SJSA1 (cell line): Measurements from ENCODE around the gene AGFG2. TPM values are rescaled to one million over a fixed set of nuclear protein-coding genes. Genes with fewer than 3 reads are reported as not detected.
A peak's percentile ranks its signal among the peaks of the same experiment; 100 is the strongest.
"Not testable (repeated sequence)": the region's sequence is repeated elsewhere in the genome, so short reads cannot be mapped to it uniquely, and the experiment has no call there.

Experiments used
- DNase-seq, 2 experiments: peaks; one replicate each; pipeline ENCODE4 v3.0.0-alpha.2; 2015 to 2020; ENCODE audit warnings: low spot score in 2 of 2, low read depth in 1 of 2
- H3K27ac ChIP-seq: fragments of 250-450 bp; sonication (Bioruptor Pico); 2 replicates; pipeline ENCODE4 v1.5.1; 2020; ENCODE audit warnings: mild to moderate bottlenecking, moderate library complexity
- H3K27me3 ChIP-seq: fragments of 250-450 bp; sonication (Bioruptor Pico); replicated peaks from 2 replicates; pipeline ENCODE4 v1.5.1; 2020; ENCODE audit warnings: mild to moderate bottlenecking, moderate library complexity
- H3K36me3 ChIP-seq: fragments of 250-450 bp; sonication (Bioruptor Pico); 2 replicates; pipeline ENCODE4 v1.5.1; 2020; ENCODE audit warnings: mild to moderate bottlenecking
- H3K4me1 ChIP-seq: fragments of 250-450 bp; sonication (Bioruptor Pico); replicated peaks from 2 replicates; pipeline ENCODE4 v1.6.1; 2021; ENCODE audit warnings: mild to moderate bottlenecking
- H3K4me3 ChIP-seq: fragments of 250-450 bp; sonication (Bioruptor Pico); 2 replicates; pipeline ENCODE4 v1.5.1; 2020; ENCODE audit warnings: mild to moderate bottlenecking
- H3K9me3 ChIP-seq: fragments of 250-450 bp; sonication (Bioruptor Pico); replicated peaks from 2 replicates; pipeline ENCODE4 v1.5.1; 2020; ENCODE audit warnings: mild to moderate bottlenecking
- total RNA-seq: library from RNA; depleted of rRNA; stranded (reverse); fragments of >200 nt; shearing (Covaris generic); gene quantifications from 2 replicates; pipeline ENCODE4 v1.2.3, GENCODE V29; 2014

AGFG2 gene
- total RNA-seq, 1 experiment from 2014 or later = 24.2 TPM

DNA sequence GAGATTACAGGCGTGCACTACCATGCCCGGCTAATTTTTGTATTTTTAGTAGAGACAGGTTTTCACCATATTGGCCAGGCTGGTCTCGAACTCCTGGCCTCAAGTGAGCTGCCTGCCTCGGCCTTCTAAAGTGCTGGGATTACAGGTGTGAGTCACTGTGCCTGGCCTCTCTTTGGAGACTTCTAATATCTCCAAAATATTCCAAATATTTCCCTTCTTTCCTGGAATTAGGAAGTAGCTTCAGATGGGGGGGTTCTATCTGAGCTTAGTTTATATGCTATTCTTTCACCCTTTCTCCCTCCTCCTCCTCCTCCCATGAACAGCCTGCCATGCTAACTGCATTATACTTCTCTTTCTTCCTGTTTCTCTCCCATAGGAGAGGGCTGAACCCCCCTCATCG lies 9.4 kb downstream of the AGFG2 start:
- peaks cover 48% of the 10 kb centered on the region for H3K4me1 ChIP-seq

DNA sequence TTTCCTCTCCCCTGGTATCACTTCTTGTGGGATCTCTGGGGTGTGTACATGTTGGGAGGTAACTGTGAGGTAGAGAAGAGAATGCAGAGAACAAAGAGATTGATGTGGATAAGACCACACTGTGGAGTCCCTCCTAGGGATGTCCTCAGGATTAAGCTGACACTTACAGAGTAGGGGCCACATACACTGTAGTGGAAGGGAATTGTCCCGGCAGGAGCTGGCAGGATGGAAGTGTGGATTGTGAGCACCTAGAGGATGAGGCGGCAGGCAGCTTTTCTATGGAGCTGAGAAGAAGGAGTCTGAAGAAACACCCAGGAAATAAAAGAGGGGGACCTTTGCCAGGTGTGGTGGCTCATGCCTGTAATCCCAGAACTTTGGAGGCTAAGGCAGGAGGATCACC lies 13.5 kb downstream of the AGFG2 start:
- H3K36me3 ChIP-seq = peaks cover 64% of the 10 kb centered on the region
- peaks cover 12% of the 10 kb centered on the region for H3K4me1 ChIP-seq
- no peak for DNase-seq
- no peaks in the 10 kb centered on the region for H3K27me3 ChIP-seq
- H3K27ac ChIP-seq = no peak overlapping the region
- no peaks in the 10 kb centered on the region for H3K9me3 ChIP-seq
- H3K4me3 ChIP-seq = no peak overlapping the region

More for the DNA sequence above, 9.4 kb downstream of the AGFG2 start:
- H3K36me3 ChIP-seq = peaks cover 35% of the 10 kb centered on the region
- not testable (repeated sequence) for H3K9me3 ChIP-seq, H3K4me3 ChIP-seq, H3K27me3 ChIP-seq, DNase-seq
- H3K27ac ChIP-seq = peak overlapping the region; percentile 25

DNA sequence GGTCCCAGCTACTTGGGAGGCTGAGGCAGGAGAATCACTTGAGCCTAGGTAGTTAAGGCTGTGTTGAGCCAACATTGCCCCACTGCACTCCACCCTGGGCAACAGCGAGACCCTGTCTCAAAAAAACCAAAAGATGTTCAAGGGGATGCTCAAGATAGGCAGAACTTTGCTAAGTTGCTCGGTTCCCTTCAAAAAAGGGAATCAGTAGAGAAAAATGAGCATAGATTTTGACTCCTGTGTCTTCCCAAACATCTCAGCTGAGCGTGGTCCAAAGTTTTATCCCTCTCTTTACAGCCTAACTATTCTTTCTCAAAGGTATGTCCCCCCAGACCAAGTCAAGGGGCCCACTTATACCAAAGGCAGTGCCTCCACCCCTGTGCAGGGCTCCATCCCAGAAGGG lies 14.0 kb downstream of the AGFG2 start:
- H3K27ac ChIP-seq = no peak overlapping the region
- H3K36me3 ChIP-seq = peaks cover 61% of the 10 kb centered on the region
- H3K27me3 ChIP-seq = no peaks in the 10 kb centered on the region
- no peak for DNase-seq
- H3K4me3 ChIP-seq = no peak overlapping the region
- H3K4me1 ChIP-seq = peaks cover 7% of the 10 kb centered on the region
- H3K9me3 ChIP-seq = no peaks in the 10 kb centered on the region

DNA sequence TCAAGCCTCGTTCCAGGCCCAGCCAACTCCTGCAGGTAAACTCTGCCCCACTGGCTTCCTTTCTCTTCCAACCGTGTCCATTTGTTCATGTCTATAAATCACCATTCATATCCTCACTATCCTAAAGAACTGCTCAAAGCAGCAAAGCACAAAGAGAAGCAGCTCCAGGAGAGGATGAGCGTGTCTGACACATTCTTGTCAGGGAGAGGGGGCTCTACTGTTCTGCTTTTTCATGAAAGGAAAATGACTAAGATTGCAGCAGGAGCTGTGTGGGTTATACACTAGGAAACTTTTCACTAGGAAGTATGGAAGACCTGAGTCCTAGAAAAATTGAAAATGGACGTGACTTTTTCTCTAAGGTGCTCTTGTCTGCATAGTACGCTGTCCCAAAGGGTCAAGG lies 16.7 kb downstream of the AGFG2 start:
- Histone ChIP-seq H3K9me3 (no peaks in the 10 kb centered on the region), H3K4me1 (no peaks in the 10 kb centered on the region), H3K4me3 (no peak overlapping the region), H3K27ac (no peak overlapping the region), H3K27me3 (no peaks in the 10 kb centered on the region), H3K36me3 (peaks cover 51% of the 10 kb centered on the region)
- DNase-seq = no peak

DNA sequence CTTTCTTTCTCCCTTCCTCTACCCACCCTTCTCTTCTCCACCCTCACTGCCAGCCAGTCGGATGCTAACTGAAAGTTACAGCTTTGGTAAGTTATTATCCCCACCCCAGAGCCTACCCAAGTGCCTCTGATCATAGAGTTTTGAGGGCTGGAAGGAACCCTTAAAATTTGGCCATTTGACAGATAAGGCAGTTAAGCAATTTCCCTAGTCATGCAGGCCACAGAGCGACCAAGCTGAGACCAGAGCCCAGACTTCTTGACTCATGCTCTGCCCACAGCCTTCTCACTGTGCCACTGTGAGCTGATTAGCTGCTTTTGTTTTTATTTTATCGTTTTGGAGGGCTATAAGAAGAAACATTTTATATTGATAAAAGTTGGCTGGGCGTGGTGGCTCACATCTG lies 17.5 kb downstream of the AGFG2 start:
- no peak for DNase-seq
- no peak overlapping the region for H3K27ac ChIP-seq

DNA sequence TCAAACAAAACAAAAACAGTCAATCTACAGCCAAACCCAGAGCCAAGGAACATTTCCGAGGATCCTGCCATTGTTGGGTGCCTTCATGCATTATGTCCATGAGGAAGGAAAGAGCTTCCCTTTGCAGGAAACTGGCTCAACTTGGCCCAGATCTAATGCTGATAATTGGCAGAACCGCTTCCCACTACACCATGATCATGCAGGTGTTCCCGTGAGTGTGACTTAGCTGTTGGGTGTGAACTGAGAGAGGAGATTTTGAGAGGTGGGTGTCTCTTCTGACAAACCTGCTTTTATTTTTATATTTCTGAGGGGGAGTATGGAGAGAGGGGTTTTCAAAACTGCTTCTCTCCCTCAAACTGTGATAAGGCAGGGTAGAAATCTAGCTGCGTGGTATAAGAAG lies 20.1 kb downstream of the AGFG2 start:
- no peak for DNase-seq
- H3K9me3 ChIP-seq = no peaks in the 10 kb centered on the region
- H3K27ac ChIP-seq = no peak overlapping the region
- H3K27me3 ChIP-seq = no peaks in the 10 kb centered on the region
- 0 out of 2 replicates have a peak, but pooled peaks cover 3% of the 10 kb centered on the region for H3K4me1 ChIP-seq
- H3K36me3 ChIP-seq = peaks cover 53% of the 10 kb centered on the region
- H3K4me3 ChIP-seq = no peak overlapping the region

More for the DNA sequence above, 17.5 kb downstream of the AGFG2 start:
- Histone ChIP-seq H3K4me3 (no peak overlapping the region), H3K36me3 (peaks cover 50% of the 10 kb centered on the region), H3K4me1 (no peaks in the 10 kb centered on the region), H3K9me3 (no peaks in the 10 kb centered on the region), H3K27me3 (no peaks in the 10 kb centered on the region)

DNA sequence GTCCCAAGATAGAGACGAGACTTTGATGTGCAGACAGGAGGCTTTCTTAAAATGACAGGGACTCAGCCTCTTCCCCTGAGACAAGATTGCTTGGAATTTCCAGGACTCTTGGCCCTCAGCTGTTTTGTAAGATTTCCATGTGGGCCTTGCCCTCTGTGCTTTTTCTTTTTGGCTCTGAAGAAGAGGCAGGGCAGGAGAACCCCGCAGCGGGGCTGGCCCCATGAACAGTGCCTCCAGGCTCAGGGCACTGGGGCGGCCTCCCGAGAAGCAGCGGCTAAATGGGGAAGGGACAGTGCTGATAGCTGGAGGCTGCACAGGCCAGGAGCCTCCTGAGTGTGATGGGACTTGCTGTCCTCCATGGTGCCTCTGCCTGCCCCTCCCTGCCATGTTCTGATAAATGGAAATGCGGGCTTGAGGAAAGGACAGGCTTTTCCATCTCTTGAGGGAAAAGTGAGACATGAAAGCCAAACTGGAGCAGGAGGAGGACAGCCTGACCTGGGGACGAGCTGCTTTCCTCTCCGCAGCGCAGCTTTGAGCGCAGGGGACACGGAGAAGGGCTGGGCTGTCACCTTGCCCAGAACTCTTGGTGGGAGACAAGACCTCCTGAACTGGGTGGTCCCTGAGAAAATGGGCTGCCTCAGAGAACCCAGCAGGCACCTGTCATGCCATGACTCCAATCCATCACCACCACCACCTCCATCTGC lies 22.6 kb downstream of the AGFG2 start:
- no peaks in the 10 kb centered on the region for H3K9me3 ChIP-seq
- H3K4me3 ChIP-seq = no peak overlapping the region
- H3K27ac ChIP-seq = no peak overlapping the region
- no peak for DNase-seq
- peaks cover 43% of the 10 kb centered on the region for H3K36me3 ChIP-seq
- 0 out of 2 replicates have a peak, but pooled peaks cover 3% of the 10 kb centered on the region for H3K4me1 ChIP-seq
- H3K27me3 ChIP-seq = no peaks in the 10 kb centered on the region

DNA sequence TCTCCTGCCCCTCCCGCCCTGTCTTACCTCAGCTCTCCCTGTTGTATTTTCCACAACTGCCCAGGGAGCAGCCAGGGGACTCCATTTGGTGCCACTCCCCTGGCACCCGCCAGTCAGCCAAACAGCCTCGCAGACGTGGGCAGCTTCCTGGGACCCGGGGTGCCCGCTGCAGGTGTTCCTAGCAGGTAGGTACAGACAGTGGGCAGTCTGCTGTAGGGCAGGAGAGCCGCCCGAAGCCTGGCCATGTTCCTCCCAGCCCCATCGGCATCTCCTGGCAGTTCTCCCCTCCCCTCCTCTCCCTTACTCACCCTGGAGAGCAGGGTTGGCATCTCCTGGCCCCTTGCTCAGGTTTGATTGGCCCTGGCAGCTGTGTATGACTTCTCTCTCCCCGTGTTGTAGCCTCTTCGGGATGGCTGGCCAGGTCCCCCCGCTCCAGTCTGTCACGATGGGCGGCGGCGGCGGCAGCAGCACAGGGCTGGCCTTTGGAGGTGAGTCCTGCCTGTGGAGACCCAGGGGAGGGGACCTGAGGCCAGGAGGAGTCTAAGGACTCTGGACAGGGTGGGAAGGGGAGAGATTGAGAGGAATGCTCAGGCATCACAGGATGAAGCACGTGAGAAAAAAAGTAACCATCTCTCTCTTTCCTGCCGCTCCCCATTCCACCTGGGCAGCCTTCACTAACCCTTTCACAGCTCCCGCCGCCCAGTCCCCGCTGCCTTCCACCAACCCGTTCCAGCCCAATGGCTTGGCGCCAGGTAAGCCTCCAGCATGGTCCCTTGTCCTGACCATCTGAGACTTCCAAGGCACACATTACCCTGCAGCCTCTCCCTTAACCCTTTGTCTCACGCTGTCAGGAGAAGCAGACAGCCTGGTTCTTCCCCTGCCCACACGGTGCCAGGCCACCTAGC lies 23.4 kb downstream of the AGFG2 start:
- H3K27ac ChIP-seq = no peak overlapping the region
- H3K27me3 ChIP-seq = no peaks in the 10 kb centered on the region
- H3K9me3 ChIP-seq = no peaks in the 10 kb centered on the region
- DNase-seq = no peak
- peaks cover 41% of the 10 kb centered on the region for H3K36me3 ChIP-seq
- H3K4me1 ChIP-seq = 0 out of 2 replicates have a peak, but pooled peaks cover 3% of the 10 kb centered on the region
- H3K4me3 ChIP-seq = no peak overlapping the region

DNA sequence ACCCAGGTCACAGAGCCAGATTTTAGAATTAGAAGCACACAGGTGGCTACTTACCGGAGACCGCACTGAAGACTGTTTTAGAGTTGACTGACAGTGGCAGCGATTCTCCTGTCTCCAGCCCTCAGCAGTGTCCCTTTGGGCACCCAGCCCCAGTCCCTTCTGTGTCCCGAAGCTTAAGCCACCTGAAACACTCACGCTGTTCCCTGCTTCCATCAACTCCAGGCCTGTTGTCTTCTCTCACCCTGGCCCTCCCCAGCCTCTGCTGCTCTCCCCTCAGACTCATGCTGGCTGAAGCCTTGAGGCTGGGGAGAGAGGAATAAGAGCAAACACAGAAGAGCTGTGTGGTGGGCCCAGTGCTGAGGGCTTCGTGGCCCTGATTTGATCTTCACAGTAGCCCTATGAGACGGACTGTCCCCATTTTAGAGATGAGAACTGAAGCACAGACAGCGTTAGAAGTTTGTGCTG lies 24.1 kb downstream of the AGFG2 start:
- H3K4me3 ChIP-seq = no peak overlapping the region

DNA sequence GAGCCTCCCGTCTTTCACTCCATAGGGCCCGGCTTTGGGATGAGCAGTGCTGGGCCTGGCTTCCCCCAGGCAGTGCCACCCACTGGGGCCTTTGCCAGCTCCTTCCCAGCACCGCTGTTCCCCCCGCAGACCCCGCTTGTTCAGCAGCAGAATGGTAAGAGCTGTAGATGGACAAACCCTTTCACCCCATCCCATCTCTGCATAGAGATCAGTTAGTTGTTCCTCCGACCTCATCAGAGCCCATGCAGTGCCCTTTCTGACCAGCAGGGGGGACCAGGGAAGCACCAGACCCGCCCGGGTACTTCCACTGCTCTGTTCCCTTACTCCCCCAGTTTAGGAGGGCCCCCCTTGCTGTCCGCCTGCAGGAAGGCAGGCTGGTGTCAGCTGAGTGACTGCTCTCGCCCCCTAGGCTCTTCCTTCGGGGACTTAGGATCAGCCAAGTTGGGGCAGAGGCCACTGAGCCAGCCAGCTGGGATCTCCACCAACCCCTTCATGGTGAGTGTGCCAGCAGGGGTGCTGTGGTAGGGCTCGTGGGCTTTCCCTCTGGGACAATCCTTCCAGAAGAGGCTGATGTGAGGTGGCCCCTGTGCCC lies 24.9 kb downstream of the AGFG2 start:
- peak; percentile 59 to 84 for DNase-seq
- Histone ChIP-seq H3K27me3 (peaks cover under 1% of the 10 kb centered on the region; the same call in 1 of the 2 replicates), H3K36me3 (peaks cover 41% of the 10 kb centered on the region), H3K4me3 (no peak overlapping the region), H3K27ac (no peak overlapping the region), H3K9me3 (no peaks in the 10 kb centered on the region), H3K4me1 (0 out of 2 replicates have a peak, but pooled peaks cover 3% of the 10 kb centered on the region)

More for the DNA sequence above, 24.1 kb downstream of the AGFG2 start:
- no peak for DNase-seq
- H3K9me3 ChIP-seq = no peaks in the 10 kb centered on the region
- no peak overlapping the region for H3K27ac ChIP-seq
- peaks cover 41% of the 10 kb centered on the region for H3K36me3 ChIP-seq
- 0 out of 2 replicates have a peak, but pooled peaks cover 3% of the 10 kb centered on the region for H3K4me1 ChIP-seq
- H3K27me3 ChIP-seq = no peaks in the 10 kb centered on the region

DNA sequence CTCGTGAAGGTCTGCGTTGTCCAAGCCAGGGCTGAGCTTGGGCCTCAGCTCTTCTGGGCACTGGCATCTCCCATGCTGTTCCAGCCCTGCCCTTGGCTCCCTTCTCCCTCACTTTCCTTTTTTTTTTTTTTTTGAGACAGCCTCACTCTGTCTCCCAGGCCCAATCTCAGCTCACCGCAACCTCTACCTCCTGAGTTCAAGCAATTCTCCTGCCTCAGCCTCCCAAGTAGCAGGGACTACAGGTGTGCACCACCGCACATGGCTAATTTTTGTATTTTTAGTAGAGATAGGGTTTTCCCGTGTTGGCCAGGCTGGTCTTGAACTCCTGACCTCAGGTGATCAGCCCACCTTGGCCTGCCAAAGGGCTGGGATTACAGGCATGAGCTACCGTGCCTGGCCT lies 25.4 kb downstream of the AGFG2 start:
- not testable (repeated sequence) for DNase-seq, H3K9me3 ChIP-seq, H3K4me3 ChIP-seq

DNA sequence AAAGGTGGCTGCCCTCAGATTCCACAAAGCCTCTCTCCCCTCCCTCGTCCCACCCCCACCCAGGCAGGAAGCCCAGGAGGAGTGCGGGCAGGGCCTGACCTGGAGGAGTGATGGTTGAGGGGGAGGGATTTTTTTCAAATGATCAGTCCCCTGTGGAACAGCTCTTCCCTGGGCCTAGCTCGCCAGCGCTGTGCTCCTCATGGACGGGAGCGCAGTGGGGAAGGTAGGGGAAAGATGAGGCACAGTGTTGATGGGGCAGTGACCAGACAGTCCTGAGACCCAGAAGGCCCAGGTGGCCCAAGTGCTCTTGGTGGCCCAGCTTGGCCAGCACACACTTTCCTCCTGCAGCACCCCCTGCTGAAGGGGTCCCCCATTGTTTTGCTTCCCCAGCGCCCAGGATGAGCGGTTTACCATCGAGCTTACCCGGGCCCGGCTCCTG lies 26.1 kb downstream of the AGFG2 start:
- Histone ChIP-seq H3K9me3 (0 out of 2 replicates have a peak, but pooled peaks cover 3% of the 10 kb centered on the region), H3K27ac (no peak overlapping the region), H3K36me3 (peaks cover 38% of the 10 kb centered on the region), H3K4me1 (peaks cover 11% of the 10 kb centered on the region), H3K4me3 (no peak overlapping the region), H3K27me3 (peaks cover 13% of the 10 kb centered on the region)
- DNase-seq = no peak

More for the DNA sequence above, 25.4 kb downstream of the AGFG2 start:
- H3K36me3 ChIP-seq = peaks cover 41% of the 10 kb centered on the region
- H3K27me3 ChIP-seq, H3K4me1 ChIP-seq, H3K27ac ChIP-seq: not testable (repeated sequence)

DNA sequence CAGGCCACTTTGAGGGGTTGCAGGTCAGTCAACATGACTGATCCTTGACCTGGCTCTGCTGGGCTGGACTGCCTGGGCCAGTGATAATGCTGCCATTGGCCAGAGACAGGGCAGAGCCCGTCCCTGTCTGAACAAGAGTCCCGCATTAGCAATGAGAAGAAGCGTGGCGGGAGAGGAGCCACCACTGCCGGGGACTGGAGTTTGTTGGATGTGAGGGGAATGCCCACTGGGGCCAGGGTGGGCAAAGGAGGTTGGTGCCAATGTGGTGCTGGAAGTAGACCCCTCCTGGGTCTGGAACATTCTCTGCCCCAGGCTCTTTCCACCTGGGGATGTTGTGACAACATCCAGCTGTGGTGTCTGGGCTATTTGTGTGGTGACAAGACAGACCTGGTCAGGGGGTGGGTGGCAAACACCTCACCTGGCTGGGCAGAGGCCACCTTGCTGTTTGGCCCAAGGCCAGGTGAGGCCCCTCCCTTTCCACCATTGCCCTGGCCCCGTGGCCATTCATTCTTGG lies 27.1 kb downstream of the AGFG2 start:
- 0 out of 2 replicates have a peak, but pooled peaks cover 3% of the 10 kb centered on the region for H3K9me3 ChIP-seq
- peaks cover 17% of the 10 kb centered on the region for H3K27me3 ChIP-seq
- no peak overlapping the region for H3K27ac ChIP-seq
- no peak overlapping the region for H3K4me3 ChIP-seq
- peaks cover 16% of the 10 kb centered on the region for H3K4me1 ChIP-seq
- peaks cover 35% of the 10 kb centered on the region for H3K36me3 ChIP-seq
- no peak for DNase-seq
